A549 treated with CORT108297 at 1 μM for 4 hours (cell line): Measurements from ENCODE around the gene NIPAL4. TPM values are rescaled to one million over a fixed set of nuclear protein-coding genes. Genes with fewer than 3 reads are reported as not detected.

Experiments used
- total RNA-seq: library from RNA; stranded (reverse); fragments of 200-300 nt; extraction: Qiagen RNA extraction; gene quantifications from 5 replicates; pipeline ENCODE4 v1.2.3, GENCODE V29; 2022

Gene NIPAL4
- 9.8 to 14.0 TPM (median 11.7 TPM) in 5 replicates for total RNA-seq

DNA sequence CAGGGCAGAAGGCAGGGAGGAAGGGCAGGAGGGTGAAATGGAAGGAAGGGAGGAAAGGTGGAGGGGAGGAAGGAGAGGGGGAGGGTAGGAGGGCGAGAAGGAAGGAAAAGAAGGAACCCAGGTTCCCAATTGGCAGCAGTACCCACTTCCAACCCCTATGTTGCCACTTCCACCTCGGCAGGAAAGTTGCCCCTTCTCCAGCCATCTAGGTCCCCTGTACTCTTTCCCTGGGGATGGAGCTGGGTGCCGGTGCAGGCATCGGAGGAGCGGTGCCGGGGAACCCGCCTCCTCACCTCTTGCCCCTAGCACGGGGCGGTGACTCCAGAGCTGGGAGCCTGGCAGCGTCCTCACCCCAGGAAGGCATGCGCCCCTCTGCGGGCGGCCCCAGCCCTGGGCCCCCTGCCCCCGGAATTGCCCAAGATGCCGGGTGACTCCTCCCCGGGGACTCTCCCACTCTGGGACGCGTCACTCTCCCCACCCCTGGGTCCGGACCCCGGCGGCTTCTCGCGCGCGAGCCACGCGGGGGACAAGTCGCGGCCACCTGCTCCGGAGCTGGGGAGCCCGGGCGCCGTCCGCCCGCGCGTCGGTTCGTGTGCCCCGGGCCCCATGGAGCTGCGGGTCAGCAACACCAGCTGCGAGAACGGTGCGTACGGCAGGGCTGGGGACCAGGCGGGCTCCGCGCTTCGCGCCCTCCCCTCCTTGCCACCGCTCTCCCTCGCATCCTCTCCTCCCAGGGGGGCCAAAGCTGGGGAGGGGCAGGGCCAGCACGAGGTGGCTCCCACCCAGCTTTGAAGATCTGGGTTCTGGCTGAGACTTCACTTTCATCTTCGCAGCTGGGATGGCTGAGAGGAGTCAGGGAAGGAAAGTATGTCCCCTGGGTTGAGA lies at the start of gene NIPAL4:
TSS of gene NIPAL4 (plus strand) at position 499 of the 885 bp plus-strand sequence. CDS start at position 607, 108 bp downstream.

Other genes with a start within 250 kb of the NIPAL4 start
- 16.3 to 24.1 TPM (median 21.2 TPM) in 5 replicates for gene CYFIP2, start 194.1 kb upstream of the NIPAL4 start, total RNA-seq
- 11.4 to 18.4 TPM (median 14.3 TPM) in 5 replicates for gene ADAM19, start 115.6 kb downstream of the NIPAL4 start, total RNA-seq
- 0.03 to 0.13 TPM (median 0.05 TPM) in 3 of 5 replicates, not detected in the others for gene SOX30, start 192.2 kb downstream of the NIPAL4 start, total RNA-seq
- not detected in 5 replicates for gene C5orf52, start 211.3 kb downstream of the NIPAL4 start, total RNA-seq